Karpas-422 (cell line): ENCODE results near the gene DDX54. TPM values are rescaled to one million over a fixed set of nuclear protein-coding genes. Genes with fewer than 3 reads are reported as not detected.
"Not testable (repeated sequence)": the region's sequence is repeated elsewhere in the genome, so short reads cannot be mapped to it uniquely, and the experiment has no call there.

ENCODE experiments used
- DNase-seq: peaks from one replicate; pipeline ENCODE4 v3.0.0-alpha.2; 2015
- H2AFZ ChIP-seq: fragments of 200-600 bp; sonication (generic); 2 replicates; pipeline ENCODE4 v1.6.1; 2014; ENCODE audit warnings: antibody characterized with exemption, low read length, mixed read lengths
- H3K27ac ChIP-seq: fragments of 200-600 bp; sonication (generic); 2 replicates; pipeline ENCODE4 v1.5.1; 2014; ENCODE audit warnings: mild to moderate bottlenecking, low read length, moderate library complexity
- H3K27me3 ChIP-seq: fragments of 200-600 bp; sonication (generic); 2 replicates; pipeline ENCODE4 v1.6.1; 2014; ENCODE audit warnings: low read length, mixed read lengths
- H3K36me3 ChIP-seq: fragments of 200-600 bp; sonication (generic); 2 replicates; pipeline ENCODE4 v1.6.1; 2014; ENCODE audit warnings: low read length, mixed read lengths; ENCODE audit not compliant: insufficient read depth
- H3K4me1 ChIP-seq: fragments of 200-600 bp; sonication (generic); 2 replicates; pipeline ENCODE4 v1.6.1; 2014; ENCODE audit warnings: mild to moderate bottlenecking, low read length, mixed read lengths
- H3K4me2 ChIP-seq: fragments of 200-600 bp; sonication (generic); 2 replicates; pipeline ENCODE4 v1.6.1; 2014; ENCODE audit warnings: low read length, low read depth, mild to moderate bottlenecking; ENCODE audit not compliant: poor library complexity, severe bottlenecking
- H3K4me3 ChIP-seq: fragments of 200-600 bp; sonication (generic); 2 replicates; pipeline ENCODE4 v1.5.1; 2014; ENCODE audit warnings: mild to moderate bottlenecking, antibody characterized with exemption, low read length, mixed read lengths
- H3K79me2 ChIP-seq: fragments of 200-600 bp; sonication (generic); 2 replicates; pipeline ENCODE4 v1.6.1; 2014; ENCODE audit warnings: mild to moderate bottlenecking, low read length, mixed read lengths
- H3K9ac ChIP-seq: fragments of 200-600 bp; sonication (generic); 2 replicates; pipeline ENCODE4 v1.6.0; 2014; ENCODE audit warnings: low read length
- H3K9me2 ChIP-seq: fragments of 200-600 bp; sonication (generic), shearing (Covaris generic); replicated peaks from 2 replicates; pipeline ENCODE4 v1.6.0; 2014; ENCODE audit warnings: mild to moderate bottlenecking, low read length, moderate library complexity; ENCODE audit not compliant: insufficient read depth
- H3K9me3 ChIP-seq: fragments of 300-700, 200-600 bp; sonication (generic); 2 replicates; pipeline ENCODE4 v1.6.1; 2014; ENCODE audit warnings: low read length, mixed read lengths
- H4K20me1 ChIP-seq: fragments of 200-600 bp; sonication (generic); 2 replicates; pipeline ENCODE4 v1.6.1; 2014; ENCODE audit warnings: mild to moderate bottlenecking, antibody characterized with exemption, low read length, low read depth; ENCODE audit not compliant: insufficient read depth
- total RNA-seq: library from RNA; depleted of rRNA; stranded (reverse); fragments of >200 nt; shearing (Covaris generic); gene quantifications from 2 replicates; pipeline ENCODE4 v1.2.3, GENCODE V29; 2014; ENCODE audit warnings: low replicate concordance

Gene DDX54
- total RNA-seq, 1 experiment from 2014 or later: 28.2 TPM

- Histone ChIP-seq H3K79me2 (no peaks in the 10 kb centered on the region), H3K4me1 (peaks cover 54% of the 10 kb centered on the region), H3K27me3 (no peaks in the 10 kb centered on the region), H4K20me1 (no peaks in the 10 kb centered on the region), H3K4me2 (peak overlapping the region; percentile 74), H3K9me2 (no peaks in the 10 kb centered on the region), H3K36me3 (peaks cover 2% of the 10 kb centered on the region; the same call in 1 of the 2 replicates), H3K9me3 (no peaks in the 10 kb centered on the region), H3K9ac (peak overlapping the region; percentile 71), H3K27ac (peak overlapping the region; percentile 83), H2AFZ (peak overlapping the region; percentile 4; the same call in 1 of the 2 replicates), H3K4me3 (peak overlapping the region; percentile 62; the same call in 1 of the 2 replicates)
- no peak for DNase-seq
Measured at GRCh38 chr12:113129664-113130456, 55.4 kb downstream of the DDX54 start.

- peak overlapping the region; percentile 74 for H3K4me2 ChIP-seq
- peak overlapping the region; percentile 83 for H3K27ac ChIP-seq
- H3K4me1 ChIP-seq: peaks cover 46% of the 10 kb centered on the region
- no peaks in the 10 kb centered on the region for H3K9me3 ChIP-seq
- H3K4me3 ChIP-seq: peak overlapping the region; percentile 62; the same call in 1 of the 2 replicates
- no peak overlapping the region for H2AFZ ChIP-seq
- H3K9ac ChIP-seq: no peak overlapping the region
- no peaks in the 10 kb centered on the region for H3K79me2 ChIP-seq
- H3K9me2 ChIP-seq: no peaks in the 10 kb centered on the region
- no peaks in the 10 kb centered on the region for H4K20me1 ChIP-seq
- DNase-seq: peak; percentile 82
- no peaks in the 10 kb centered on the region for H3K27me3 ChIP-seq
- peaks cover 6% of the 10 kb centered on the region; the same call in 1 of the 2 replicates for H3K36me3 ChIP-seq
Measured at GRCh38 chr12:113128802-113129663, 56.2 kb downstream of the DDX54 start.

- Histone ChIP-seq H3K9me2 (no peaks in the 10 kb centered on the region), H3K9me3 (peaks cover 8% of the 10 kb centered on the region), H3K27me3 (no peaks in the 10 kb centered on the region), H3K4me2 (no peak overlapping the region), H3K4me1 (peaks cover 33% of the 10 kb centered on the region), H3K27ac (no peak overlapping the region), H3K36me3 (peaks cover 6% of the 10 kb centered on the region; the same call in 1 of the 2 replicates), H3K79me2 (no peaks in the 10 kb centered on the region), H3K9ac (no peak overlapping the region), H2AFZ (no peak overlapping the region), H3K4me3 (no peak overlapping the region), H4K20me1 (no peaks in the 10 kb centered on the region)
- no peak for DNase-seq
Measured at GRCh38 chr12:113127791-113128199, 57.5 kb downstream of the DDX54 start.

GRCh38 chr12:113120670-113121370 lies 64.5 kb downstream of the DDX54 start:
- H3K27ac ChIP-seq: peak overlapping the region; percentile 64
- peak overlapping the region; percentile 52 for H3K4me2 ChIP-seq
- H3K4me3 ChIP-seq: peak overlapping the region; percentile 22; the same call in 1 of the 2 replicates
- peaks cover 6% of the 10 kb centered on the region; the same call in 1 of the 2 replicates for H3K36me3 ChIP-seq
- no peaks in the 10 kb centered on the region for H3K27me3 ChIP-seq
- no peaks in the 10 kb centered on the region for H3K79me2 ChIP-seq
- H4K20me1 ChIP-seq: no peaks in the 10 kb centered on the region
- peak; percentile 70 for DNase-seq
- H3K4me1 ChIP-seq: peaks cover 36% of the 10 kb centered on the region
- H3K9ac ChIP-seq: peak overlapping the region; percentile 15; the same call in 1 of the 2 replicates
- H3K9me3 ChIP-seq: peaks cover 8% of the 10 kb centered on the region
- no peak overlapping the region for H2AFZ ChIP-seq
- no peaks in the 10 kb centered on the region for H3K9me2 ChIP-seq

GRCh38 chr12:113119980-113120669 lies 65.2 kb downstream of the DDX54 start:
- DNase-seq: no peak
- H3K9me3 ChIP-seq: peaks cover 8% of the 10 kb centered on the region
- no peaks in the 10 kb centered on the region for H3K27me3 ChIP-seq
- H3K4me1 ChIP-seq: peaks cover 36% of the 10 kb centered on the region
- H3K79me2 ChIP-seq: no peaks in the 10 kb centered on the region
- no peak overlapping the region for H2AFZ ChIP-seq
- H3K9ac ChIP-seq: no peak overlapping the region
- peak overlapping the region; percentile 52 for H3K4me2 ChIP-seq
- no peaks in the 10 kb centered on the region for H4K20me1 ChIP-seq
- no peak overlapping the region for H3K27ac ChIP-seq
- 0 out of 2 replicates have a peak, but pooled peaks cover 3% of the 10 kb centered on the region for H3K36me3 ChIP-seq
- H3K4me3 ChIP-seq: no peak overlapping the region
- H3K9me2 ChIP-seq: no peaks in the 10 kb centered on the region

GRCh38 chr12:113118142-113118541 lies 67.1 kb downstream of the DDX54 start:
- no peaks in the 10 kb centered on the region for H3K79me2 ChIP-seq
- H3K27me3 ChIP-seq: no peaks in the 10 kb centered on the region
- no peak overlapping the region for H3K4me3 ChIP-seq
- no peak overlapping the region for H3K27ac ChIP-seq
- H3K9ac ChIP-seq: no peak overlapping the region
- H3K4me2 ChIP-seq: no peak overlapping the region
- H3K4me1 ChIP-seq: peaks cover 36% of the 10 kb centered on the region
- H4K20me1 ChIP-seq: no peaks in the 10 kb centered on the region
- no peak overlapping the region for H2AFZ ChIP-seq
- H3K9me2 ChIP-seq: no peaks in the 10 kb centered on the region
- no peak for DNase-seq
- H3K9me3 ChIP-seq: peaks cover 4% of the 10 kb centered on the region
- H3K36me3 ChIP-seq: no peaks in the 10 kb centered on the region

GRCh38 chr12:113117684-113118083 lies 67.6 kb downstream of the DDX54 start:
- H3K9ac ChIP-seq, H3K79me2 ChIP-seq, H3K36me3 ChIP-seq, H3K4me3 ChIP-seq, DNase-seq, H3K27me3 ChIP-seq, H3K9me2 ChIP-seq, H2AFZ ChIP-seq, H3K27ac ChIP-seq, H3K9me3 ChIP-seq, H4K20me1 ChIP-seq, H3K4me2 ChIP-seq: not testable (repeated sequence)
- H3K4me1 ChIP-seq: peaks cover 36% of the 10 kb centered on the region
